ENCODE measurements around the gene CSRP1.
A peak's percentile ranks its signal among the peaks of the same experiment; 100 is the strongest.

CSRP1 gene

DNA sequence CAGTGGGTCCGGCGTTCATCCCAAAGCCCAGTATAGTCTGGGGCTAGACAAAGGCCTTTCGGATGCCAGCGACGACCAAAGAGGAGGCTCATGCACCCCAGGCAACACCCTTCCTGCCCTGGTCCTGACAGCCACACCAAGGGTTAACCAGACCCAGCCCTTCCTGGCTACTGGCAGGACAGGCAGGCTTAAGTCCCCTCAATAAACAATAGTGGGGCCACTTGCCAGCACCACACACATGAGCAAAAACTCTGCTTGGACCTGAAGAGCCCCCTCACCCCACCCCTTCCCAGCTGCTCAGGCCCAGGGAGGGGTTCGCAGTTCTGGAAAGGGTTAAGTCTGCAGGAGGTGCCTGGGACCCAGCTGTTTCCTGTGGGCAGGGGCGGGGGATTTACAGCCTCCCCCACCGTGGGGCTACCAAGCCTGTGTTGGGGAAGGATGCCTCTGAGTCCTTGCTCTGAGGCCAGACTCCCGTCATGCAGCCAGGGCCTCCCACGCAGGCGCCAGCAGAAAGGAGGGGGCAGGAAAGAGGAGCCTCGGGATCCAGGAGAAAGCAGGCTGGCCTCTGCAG lies 56.1 kb downstream of the CSRP1 start:
- no peak for DNase-seq

DNA sequence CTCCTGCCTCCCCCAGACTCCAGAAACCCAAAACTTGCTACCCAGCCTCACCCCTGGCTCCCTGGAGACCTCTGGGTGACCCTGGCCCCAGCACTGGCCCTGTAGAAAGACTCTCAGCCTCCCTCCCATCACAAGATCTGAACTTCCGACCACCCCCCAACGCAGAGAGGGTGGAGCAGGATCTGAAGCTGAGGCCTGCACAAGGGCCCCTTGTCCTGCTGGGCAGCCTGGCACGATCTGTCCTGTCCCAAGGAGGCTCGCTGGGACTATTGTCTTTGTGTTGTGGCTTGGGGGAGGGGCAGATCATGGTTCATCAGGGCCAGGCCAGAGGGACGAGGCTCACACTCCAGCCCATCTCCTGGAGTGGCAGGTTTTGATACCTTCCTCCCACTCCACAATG lies 57.9 kb downstream of the CSRP1 start:
- no peak for DNase-seq

DNA sequence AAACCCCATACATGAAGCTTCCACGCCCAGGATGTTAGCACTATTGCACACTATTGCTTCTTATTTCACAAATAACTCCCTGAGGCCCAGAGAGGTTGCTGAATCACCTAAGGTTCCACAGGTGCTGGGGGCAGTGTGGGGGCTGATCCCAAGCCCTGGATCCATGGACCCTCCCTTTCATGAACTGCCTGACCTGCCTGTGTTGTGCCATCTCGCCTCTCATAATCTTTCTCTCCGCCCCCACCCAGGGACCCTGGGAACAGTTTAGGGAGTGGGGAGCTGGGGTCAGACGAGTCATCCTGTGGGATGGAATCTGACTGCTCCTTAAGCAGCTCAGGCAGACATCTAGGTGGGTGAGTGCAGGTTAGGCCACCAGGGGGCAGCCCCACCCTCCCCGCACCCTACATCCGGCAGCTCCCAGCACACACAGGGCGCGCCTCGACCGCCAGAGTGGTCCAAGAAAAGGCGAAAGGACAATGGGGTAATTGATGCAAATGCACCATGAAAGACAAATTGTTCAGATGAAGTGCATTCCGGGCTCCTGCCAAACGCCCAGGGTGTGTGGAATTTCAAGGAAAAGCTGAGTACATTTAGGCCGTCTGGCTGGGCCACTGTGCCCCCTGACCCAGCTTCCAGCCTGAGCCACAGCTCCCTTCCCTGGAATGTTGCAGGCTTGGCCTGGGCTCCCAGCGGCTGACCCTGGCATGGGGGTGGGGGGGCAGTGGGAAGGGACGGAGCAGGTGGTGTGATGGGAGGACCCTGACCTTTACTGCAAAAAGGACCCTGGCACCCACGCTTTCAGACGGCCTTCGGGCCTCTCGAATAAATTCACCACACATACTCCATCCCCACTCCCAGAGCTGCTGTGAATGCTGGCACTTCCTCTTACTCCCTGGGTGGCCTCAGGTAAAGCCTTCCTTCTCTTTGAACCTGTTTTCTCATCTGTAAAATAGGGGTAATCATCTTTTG lies 58.7 kb downstream of the CSRP1 start:
- peak; percentile 51 for DNase-seq

DNA sequence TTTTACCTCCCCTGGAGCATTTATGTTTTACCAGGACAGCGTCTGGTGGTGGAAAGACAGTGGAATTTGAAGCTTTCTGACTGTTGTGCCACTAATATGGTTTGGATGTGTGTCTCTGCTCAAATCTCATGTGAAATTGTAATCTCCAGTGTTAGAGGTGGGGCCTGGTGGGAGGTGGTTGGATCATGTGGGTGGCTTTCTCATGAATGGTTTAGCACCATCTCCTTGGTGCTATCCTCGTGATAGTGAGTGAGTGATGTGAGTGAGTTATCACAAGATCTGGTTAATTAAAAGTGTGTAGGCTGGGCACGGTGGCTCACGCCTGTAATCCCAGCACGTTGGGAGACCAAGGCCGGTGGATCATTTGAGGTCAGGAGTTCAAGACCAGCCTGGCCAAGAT lies 61.6 kb downstream of the CSRP1 start:
- DNase-seq, result no peak

DNA sequence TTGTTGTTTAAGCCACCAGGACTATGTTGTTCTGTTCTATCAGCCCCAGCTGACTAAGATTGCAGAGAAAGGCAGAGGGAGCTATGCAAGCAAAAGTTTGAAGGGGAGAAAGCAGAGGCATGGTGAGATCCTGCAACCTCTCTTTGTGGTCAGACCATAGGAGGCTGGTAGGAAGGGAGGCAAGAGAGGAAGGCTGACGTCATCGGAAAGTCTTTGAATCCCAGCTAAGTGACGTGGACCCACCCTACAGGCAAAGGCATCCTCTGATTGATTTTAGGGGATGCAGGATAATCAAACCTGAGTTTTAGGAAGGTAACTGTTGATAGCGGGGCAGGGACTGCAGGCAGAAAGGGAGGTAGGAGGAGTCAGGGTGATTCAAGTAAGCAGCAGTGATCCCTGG lies 62.1 kb downstream of the CSRP1 start:
- DNase-seq, result no peak

DNA sequence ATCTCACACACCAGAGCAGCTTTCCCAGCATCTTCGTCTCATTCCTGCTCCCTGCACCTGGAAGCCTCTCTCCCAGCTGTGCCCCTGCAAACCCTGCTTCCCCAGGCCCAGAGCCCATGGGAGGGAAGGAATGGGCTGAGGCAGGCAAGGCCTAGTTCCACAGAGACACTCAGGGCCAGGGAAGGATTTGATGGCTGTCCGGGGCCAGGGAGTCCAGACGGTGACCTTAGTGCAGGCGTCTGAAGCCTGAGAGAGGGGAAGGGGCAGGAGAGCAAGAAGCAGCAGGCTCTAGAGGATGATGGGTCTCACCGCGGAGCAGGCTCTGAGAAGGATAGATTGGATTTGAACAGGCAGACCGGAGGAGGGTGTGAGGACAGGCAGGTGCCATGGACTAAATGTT lies 63.2 kb downstream of the CSRP1 start:
- DNase-seq, result no peak

DNA sequence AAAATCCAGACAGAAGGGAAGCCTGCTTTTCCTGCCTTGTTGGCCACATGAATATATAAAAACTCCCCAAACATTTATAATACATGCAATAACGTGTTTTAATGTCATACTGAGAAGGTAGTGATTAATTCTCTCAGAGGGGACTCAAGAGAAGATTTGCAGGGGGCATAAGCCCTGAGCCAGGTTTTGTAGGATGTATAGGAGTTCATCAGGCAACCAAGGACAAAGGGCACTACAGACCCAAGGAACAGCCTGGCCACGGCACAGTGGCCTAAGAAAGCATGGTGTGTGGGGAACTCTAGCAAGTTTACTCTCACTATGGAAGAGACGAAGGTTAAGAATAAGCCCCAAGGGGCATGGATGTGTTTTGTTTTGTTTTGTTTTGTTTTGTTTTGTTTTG lies 70.0 kb downstream of the CSRP1 start:
- no peak for DNase-seq

DNA sequence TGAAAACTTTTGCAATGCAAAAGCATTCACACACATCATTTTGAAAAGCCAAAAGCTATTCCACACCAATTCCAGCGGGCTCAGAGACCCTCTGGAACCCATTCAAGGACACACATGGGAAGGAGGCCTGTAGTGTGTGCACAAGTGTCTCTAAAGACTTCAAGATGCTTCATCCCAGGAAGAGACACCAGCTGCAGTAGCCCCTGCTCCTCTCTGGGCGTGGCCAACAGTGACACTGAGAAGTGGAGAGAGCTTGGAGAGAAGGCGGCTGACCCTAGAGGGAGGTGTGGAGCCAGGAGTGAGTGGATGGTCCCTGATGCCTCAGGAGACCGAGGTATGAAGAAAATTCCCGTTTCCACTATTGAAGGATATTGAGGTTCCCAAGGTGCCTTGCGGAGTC lies 70.5 kb downstream of the CSRP1 start:
- DNase-seq, result no peak

DNA sequence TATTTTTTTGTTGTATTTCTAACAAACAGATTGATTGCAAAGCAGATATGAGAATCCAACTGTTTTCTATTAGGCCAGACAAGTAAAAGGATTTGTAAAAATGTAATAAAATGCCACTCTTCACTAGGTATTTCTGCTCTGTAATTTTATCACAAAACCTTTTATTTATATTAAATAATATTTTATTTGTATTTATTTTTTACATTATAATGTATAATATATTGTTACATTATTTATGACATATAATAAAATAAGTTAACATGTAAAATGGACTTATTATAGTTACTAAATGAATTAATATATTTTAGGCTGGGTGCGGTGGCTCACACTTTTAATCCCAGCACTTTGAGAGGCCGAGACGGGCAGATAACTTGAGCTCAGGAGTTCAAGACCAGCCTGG lies 72.7 kb downstream of the CSRP1 start:
- no peak for DNase-seq

DNA sequence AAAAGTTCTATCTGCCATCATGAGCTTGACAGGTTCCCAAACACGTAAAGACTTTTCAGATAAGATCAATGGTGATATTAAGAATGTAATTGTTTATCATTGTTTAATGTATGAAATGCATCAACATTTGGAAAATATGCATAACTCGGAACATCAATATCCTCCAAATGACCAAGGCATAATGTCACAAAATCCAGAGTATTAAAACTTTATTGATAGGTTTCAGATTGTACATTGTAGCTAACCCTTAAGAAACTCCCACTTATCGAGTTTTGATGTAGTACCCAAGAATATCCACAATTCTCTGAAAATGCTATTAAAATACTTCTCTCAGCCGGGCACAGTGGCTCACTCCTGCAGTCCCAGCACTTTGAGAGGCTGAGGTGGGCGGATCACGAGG lies 73.3 kb downstream of the CSRP1 start:
- DNase-seq, result no peak
